Choroid plexus epithelial cell (primary cell): ENCODE measurements around the gene SHISAL2B.

Experiments used
- DNase-seq: peaks from one replicate; pipeline ENCODE4 v3.0.0-alpha.2; 2010; ENCODE audit warnings: low read depth
- H3K4me3 ChIP-seq: 2 replicates; pipeline ENCODE4 v1.5.1; 2011; ENCODE audit warnings: low read depth, mild to moderate bottlenecking, control low read depth, low read length, moderate library complexity
- CTCF ChIP-seq: conservative IDR thresholded peaks from 2 replicates; pipeline ENCODE4 v1.5.1; 2011; ENCODE audit warnings: low read depth, mild to moderate bottlenecking, control low read depth, inconsistent platforms, low read length, moderate library complexity

SHISAL2B gene

GRCh38 chr5:64742411-64742810, 52.1 kb downstream of the SHISAL2B start:
- no peak for TF ChIP-seq CTCF
- H3K4me3 ChIP-seq: no peak overlapping the region
- no peak for DNase-seq

- no peak for DNase-seq
- no peak for TF ChIP-seq CTCF
- H3K4me3 ChIP-seq: no peak overlapping the region
Measured at GRCh38 chr5:64742821-64743220, 52.5 kb downstream of the SHISAL2B start.

- no peak for TF ChIP-seq CTCF
- no peak for DNase-seq
- H3K4me3 ChIP-seq: no peak overlapping the region
Measured at GRCh38 chr5:64744914-64745313, 54.6 kb downstream of the SHISAL2B start.

GRCh38 chr5:64746446-64746845, 56.1 kb downstream of the SHISAL2B start:
- no peak for TF ChIP-seq CTCF
- H3K4me3 ChIP-seq: no peak overlapping the region
- DNase-seq: no peak

GRCh38 chr5:64749385-64749784, 59.1 kb downstream of the SHISAL2B start:
- no peak for DNase-seq
- no peak overlapping the region for H3K4me3 ChIP-seq
- TF ChIP-seq CTCF: no peak

GRCh38 chr5:64754066-64754465, 63.8 kb downstream of the SHISAL2B start:
- no peak overlapping the region for H3K4me3 ChIP-seq
- no peak for DNase-seq
- TF ChIP-seq CTCF: no peak

GRCh38 chr5:64758901-64759300, 68.6 kb downstream of the SHISAL2B start:
- no peak overlapping the region for H3K4me3 ChIP-seq
- TF ChIP-seq CTCF: no peak

More at GRCh38 chr5:64758901-64759300, 68.6 kb downstream of the SHISAL2B start:
- no peak for DNase-seq
